Esophagus muscularis mucosa (tissue), 4 donors: ENCODE results near the gene NLRP10. TPM values are rescaled to one million over a fixed set of nuclear protein-coding genes. Genes with fewer than 3 reads are reported as not detected.

ENCODE experiments used
- DNase-seq: peaks from one replicate; pipeline ENCODE4 v3.0.0-alpha.2; 2017; ENCODE audit errors: extremely low spot score
- H3K27ac ChIP-seq, 4 donors: fragments of 200-600 bp; sonication (generic); replicated peaks in 1 of 4; 1 replicate in 3 of 4; 2 replicates in 1 of 4; pipeline ENCODE4 v1.5.1; 2016 to 2019; ENCODE audit warnings: mild to moderate bottlenecking in 1 of 4
- H3K27me3 ChIP-seq, 4 donors: fragments of 200-600 bp; sonication (generic); one replicate each; pipeline versions ENCODE4 v1.5.1 to v1.6.0; 2016 to 2019
- H3K36me3 ChIP-seq, 4 donors: fragments of 200-600 bp; sonication (generic); one replicate each; pipeline ENCODE4 v1.5.1; 2016 to 2019
- H3K4me1 ChIP-seq, 4 donors: fragments of 200-600 bp; sonication (generic); one replicate each; pipeline ENCODE4 v1.5.1; 2016 to 2019
- H3K4me3 ChIP-seq, 4 donors: fragments of 200-600 bp; sonication (generic); 1 replicate in 2 of 4; 2 replicates in 2 of 4; pipeline ENCODE4 v1.5.1; 2016 to 2019; ENCODE audit warnings: mild to moderate bottlenecking in 4 of 4, moderate library complexity in 1 of 4
- H3K9me3 ChIP-seq, 4 donors: fragments of 200-600 bp; sonication (generic); 1 replicate in 3 of 4; 2 replicates in 1 of 4; pipeline ENCODE4 v1.5.1; 2016 to 2019
- CTCF ChIP-seq, 3 experiments: fragments of 200-600 bp in 2 of 3; fragments of 450-650 bp in 1 of 3; sonication (generic) in 2 of 3; IDR thresholded peaks; one replicate each; pipeline ENCODE4 v1.5.1; 2017 to 2019; ENCODE audit warnings: antibody characterized with exemption in 3 of 3, mild to moderate bottlenecking in 2 of 3, moderate library complexity in 1 of 3
- EP300 ChIP-seq: sonication (generic); formaldehyde crosslinking; IDR thresholded peaks from one replicate; pipeline ENCODE4 v1.6.1; 2017; ENCODE audit warnings: antibody characterized with exemption
- POLR2A ChIP-seq: fragments of 450-650 bp; IDR thresholded peaks from one replicate; pipeline ENCODE4 v1.6.1; 2017; ENCODE audit warnings: antibody characterized with exemption, moderate library complexity, mild to moderate bottlenecking, low read depth
- POLR2AphosphoS5 ChIP-seq, 2 donors: sonication (generic); formaldehyde crosslinking; IDR thresholded peaks; one replicate each; pipeline ENCODE4 v1.6.1; 2017; ENCODE audit warnings: antibody characterized with exemption in 2 of 2
- WGBS: methylation state at CpG from one replicate; pipeline ENCODE4 v1.1.5; 2018; 5-methylcytosine and 5-hydroxymethylcytosine counted together
- intact Hi-C: fragments of 100-400 bp; cut with DNase I; formaldehyde crosslinking; loops from one replicate; pipeline ENCODE4 v1.15.1; 2023
- total RNA-seq, 4 donors: library from RNA; depleted of rRNA; stranded (reverse); fragments of >200 nt; gene quantifications; one replicate each; pipeline versions ENCODE4 v1.1.0 to v1.2.1, GENCODE V29; 2016

The NLRP10 gene
- total RNA-seq, 4 donors from 2014 or later = not detected

GRCh38 chr11:7982582-7983119, 17.4 kb upstream of the NLRP10 start:
- Histone ChIP-seq H3K27me3 (no peaks in the 10 kb centered on the region), H3K4me3 (no peak overlapping the region), H3K4me1 (peaks cover 0 to 13% (median 9%) of the 10 kb centered on the region in 4 donors), H3K27ac (no peak overlapping the region), H3K9me3 (no peaks in the 10 kb centered on the region), H3K36me3 (no peaks in the 10 kb centered on the region)
- WGBS = 89% methylated on average over 1 of the region's 1 CpG
- TF ChIP-seq POLR2AphosphoS5 (IDR thresholded peaks at IDR 0.05) = no peak
- no peak for TF ChIP-seq POLR2A
- TF ChIP-seq CTCF (IDR thresholded peaks at IDR 0.05) = no peak
- no peak for TF ChIP-seq EP300
- no peak for DNase-seq
- intact Hi-C loops = no loop called here

GRCh38 chr11:7981619-7982157, 16.4 kb upstream of the NLRP10 start:
- Histone ChIP-seq H3K4me3 (no peak overlapping the region), H3K36me3 (no peaks in the 10 kb centered on the region), H3K27me3 (no peaks in the 10 kb centered on the region), H3K27ac (no peak overlapping the region), H3K4me1 (peaks cover 0 to 11% (median 8%) of the 10 kb centered on the region in 4 donors), H3K9me3 (no peaks in the 10 kb centered on the region)
- no peak for DNase-seq
- 67% methylated on average over 1 of the region's 1 CpG for WGBS
- intact Hi-C loops = no loop called here
- TF ChIP-seq POLR2AphosphoS5 (IDR thresholded peaks at IDR 0.05) (no peak), EP300 (no peak), POLR2A (no peak), CTCF (IDR thresholded peaks at IDR 0.05) (no peak)

- no peak overlapping the region for H3K4me3 ChIP-seq
- TF ChIP-seq CTCF (IDR thresholded peaks at IDR 0.05) = no peak
- no peak for TF ChIP-seq POLR2AphosphoS5 (IDR thresholded peaks at IDR 0.05)
- TF ChIP-seq POLR2A = no peak
- no peak for TF ChIP-seq EP300
- DNase-seq = no peak
- H3K27me3 ChIP-seq = no peaks in the 10 kb centered on the region
- 64% methylated on average over 5 of the region's 5 CpGs for WGBS
- no peaks in the 10 kb centered on the region for H3K36me3 ChIP-seq
- H3K9me3 ChIP-seq = no peaks in the 10 kb centered on the region
- H3K4me1 ChIP-seq = no peaks in the 10 kb centered on the region
- no peak overlapping the region for H3K27ac ChIP-seq
- intact Hi-C loops = no loop called here
Measured at GRCh38 chr11:7977232-7977917, 12.1 kb upstream of the NLRP10 start.

GRCh38 chr11:7974668-7975067, 9.4 kb upstream of the NLRP10 start:
- H3K4me3 ChIP-seq = no peak overlapping the region
- intact Hi-C loops = no loop called here
- H3K9me3 ChIP-seq = no peaks in the 10 kb centered on the region
- 85% methylated on average over 2 of the region's 2 CpGs for WGBS
- no peaks in the 10 kb centered on the region for H3K27me3 ChIP-seq
- no peak overlapping the region for H3K27ac ChIP-seq
- TF ChIP-seq EP300 (no peak), POLR2AphosphoS5 (IDR thresholded peaks at IDR 0.05) (no peak), POLR2A (no peak), CTCF (IDR thresholded peaks at IDR 0.05) (no peak)
- no peaks in the 10 kb centered on the region for H3K36me3 ChIP-seq
- DNase-seq = no peak
- no peaks in the 10 kb centered on the region for H3K4me1 ChIP-seq
